ENCODE measurements around the gene C1QA.

DNA sequence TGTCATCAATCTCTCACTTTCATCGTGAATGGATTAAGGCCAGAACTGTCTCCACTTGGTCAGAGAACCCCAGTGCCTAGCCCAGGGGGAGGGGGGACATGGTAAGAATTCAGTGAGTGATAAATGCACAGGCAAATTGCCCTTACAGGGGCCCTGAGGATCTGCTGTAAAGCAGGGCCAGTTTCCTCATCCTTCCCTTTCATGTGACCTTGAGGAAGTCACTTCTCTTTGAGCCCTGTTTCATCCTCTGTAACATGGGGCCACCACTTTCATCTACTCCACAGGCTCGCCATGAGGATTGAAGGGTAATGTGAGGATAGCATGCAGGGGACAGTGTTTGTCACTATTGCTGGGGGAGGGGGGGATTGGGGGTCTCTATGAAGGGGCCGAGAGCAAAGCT, 28.1 kb upstream of the C1QA start:
- TF ChIP-seq, protein P1, sequence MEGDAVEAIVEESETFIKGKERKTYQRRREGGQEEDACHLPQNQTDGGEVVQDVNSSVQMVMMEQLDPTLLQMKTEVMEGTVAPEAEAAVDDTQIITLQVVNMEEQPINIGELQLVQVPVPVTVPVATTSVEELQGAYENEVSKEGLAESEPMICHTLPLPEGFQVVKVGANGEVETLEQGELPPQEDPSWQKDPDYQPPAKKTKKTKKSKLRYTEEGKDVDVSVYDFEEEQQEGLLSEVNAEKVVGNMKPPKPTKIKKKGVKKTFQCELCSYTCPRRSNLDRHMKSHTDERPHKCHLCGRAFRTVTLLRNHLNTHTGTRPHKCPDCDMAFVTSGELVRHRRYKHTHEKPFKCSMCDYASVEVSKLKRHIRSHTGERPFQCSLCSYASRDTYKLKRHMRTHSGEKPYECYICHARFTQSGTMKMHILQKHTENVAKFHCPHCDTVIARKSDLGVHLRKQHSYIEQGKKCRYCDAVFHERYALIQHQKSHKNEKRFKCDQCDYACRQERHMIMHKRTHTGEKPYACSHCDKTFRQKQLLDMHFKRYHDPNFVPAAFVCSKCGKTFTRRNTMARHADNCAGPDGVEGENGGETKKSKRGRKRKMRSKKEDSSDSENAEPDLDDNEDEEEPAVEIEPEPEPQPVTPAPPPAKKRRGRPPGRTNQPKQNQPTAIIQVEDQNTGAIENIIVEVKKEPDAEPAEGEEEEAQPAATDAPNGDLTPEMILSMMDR (IDR thresholded peaks at IDR 0.05; ENCODE audit: low read depth, low read length): no peak
- no peak for TF ChIP-seq EZH2phosphoT487 (IDR thresholded peaks at IDR 0.05; ENCODE audit: low read depth)
